Right cardiac atrium (tissue), 5 donors: ENCODE measurements around the gene METTL9. TPM values are rescaled to one million over a fixed set of nuclear protein-coding genes. Genes with fewer than 3 reads are reported as not detected.

Experiments
- ATAC-seq, 2 donors: fragments of 200-7000 bp; cut with Tn5 transposase; one replicate each; pipeline versions ENCODE4 v1.8.0 to v1.9.1; 2020; ENCODE audit warnings: moderate library complexity in 2 of 2, mild to moderate bottlenecking in 1 of 2
- DNase-seq, 3 donors: peaks; one replicate each; pipeline ENCODE4 v3.0.0-alpha.2; 2020
- H3K27ac ChIP-seq: one replicate; pipeline ENCODE4 v1.5.1; 2013; ENCODE audit warnings: mild to moderate bottlenecking, low read length, control low read depth, moderate library complexity
- H3K27me3 ChIP-seq: one replicate; pipeline ENCODE4 v1.6.1; 2013; ENCODE audit not compliant: control insufficient read depth, insufficient read depth
- H3K4me1 ChIP-seq: one replicate; pipeline ENCODE4 v1.6.1; 2013; ENCODE audit warnings: low read length; ENCODE audit not compliant: control insufficient read depth, insufficient read depth
- H3K4me3 ChIP-seq: one replicate; pipeline ENCODE4 v1.5.1; 2013; ENCODE audit warnings: low read length, control low read depth
- H3K9me3 ChIP-seq: one replicate; pipeline ENCODE4 v1.6.1; 2013; ENCODE audit warnings: low read length; ENCODE audit not compliant: control insufficient read depth
- WGBS: extraction: QIAGEN DNeasy Blood & Tissue Kit; methylation state at CpG from one replicate; pipeline ENCODE4 v1.1.7; 2013; 5-methylcytosine and 5-hydroxymethylcytosine counted together
- intact Hi-C, 4 donors: fragments of 100-400 bp; cut with DNase I; formaldehyde crosslinking; loops; one replicate each; pipeline versions ENCODE4 v1.11.0 to v1.14.0; 2022 to 2023
- polyA plus RNA-seq: library from polyadenylated mRNA; stranded (reverse); fragments of 200-250 nt; gene quantifications from one replicate; pipeline ENCODE4 v1.2.3, GENCODE V29; 2013
- total RNA-seq, 4 donors: library from RNA; stranded (reverse); fragmentation: NEBNext Ultra II Directional; extraction: Animal tissue kit (Norgen Biotek cat#: 25700); gene quantifications; one replicate each; pipeline ENCODE4 v1.2.1, GENCODE V29; 2021
- donor health status: healthy with polysubstance abuse.
- donor health status: DM: no; HTN: yes; CAD: no.
- donor health status: DM: no; HTN: no; CAD: no.
- donor health status: DM: no; HTN: yes; CAD: no; lungs with severe emphysema.
- donor health status: DM: yes; HTN: yes; CAD: no.

The METTL9 gene
- total and polyA plus RNA-seq, 5 donors, result 31.5 to 63.2 (median 59.5) TPM

- H3K9me3 ChIP-seq, result no peaks in the 10 kb centered on the region
- peaks cover 14% of the 10 kb centered on the region for H3K4me1 ChIP-seq
- DNase-seq (no peak), ATAC-seq (no peak)
- WGBS, result 71% methylated on average over 3 of the region's 3 CpGs
- no peak overlapping the region for H3K4me3 ChIP-seq
- no peak overlapping the region for H3K27ac ChIP-seq
- intact Hi-C loops, result no loop called here
- H3K27me3 ChIP-seq, result no peaks in the 10 kb centered on the region
Observed at GRCh38 chr16:21610006-21610544, 10.7 kb downstream of the METTL9 start.

- Histone ChIP-seq H3K9me3 (no peaks in the 10 kb centered on the region), H3K27ac (no peak overlapping the region), H3K27me3 (no peaks in the 10 kb centered on the region), H3K4me1 (peaks cover 12% of the 10 kb centered on the region), H3K4me3 (no peak overlapping the region)
- WGBS, result 82% methylated on average over 2 of the region's 2 CpGs
- DNase-seq (no peak), ATAC-seq (no peak)
- intact Hi-C loops, result no loop called here
Observed at GRCh38 chr16:21610766-21611165, 11.4 kb downstream of the METTL9 start.

GRCh38 chr16:21611198-21611555 is 11.8 kb downstream of the METTL9 start:
- whole genome bisulfite sequencing, result 43% methylated on average over 4 of the region's 4 CpGs
- intact Hi-C loops, result no loop called here
- peak in 1 of 2 donors; percentile 36 for ATAC-seq
- H3K4me3 ChIP-seq, result no peak overlapping the region
- peaks cover 12% of the 10 kb centered on the region for H3K4me1 ChIP-seq
- no peaks in the 10 kb centered on the region for H3K9me3 ChIP-seq
- H3K27ac ChIP-seq, result no peak overlapping the region
- DNase-seq, result no peak
- H3K27me3 ChIP-seq, result no peaks in the 10 kb centered on the region

GRCh38 chr16:21611556-21612384 is 12.4 kb downstream of the METTL9 start:
- Histone ChIP-seq H3K4me1 (peaks cover 12% of the 10 kb centered on the region), H3K27ac (no peak overlapping the region), H3K9me3 (no peaks in the 10 kb centered on the region), H3K4me3 (no peak overlapping the region), H3K27me3 (no peaks in the 10 kb centered on the region)
- 40% methylated on average over 7 of the region's 7 CpGs for WGBS
- ATAC-seq (peak; percentile 39 to 40), DNase-seq (no peak)
- intact Hi-C loops, result no loop called here

GRCh38 chr16:21613361-21613760 is 14.0 kb downstream of the METTL9 start:
- Histone ChIP-seq H3K4me1 (peaks cover 8% of the 10 kb centered on the region), H3K4me3 (no peak overlapping the region), H3K27ac (no peak overlapping the region), H3K9me3 (no peaks in the 10 kb centered on the region), H3K27me3 (no peaks in the 10 kb centered on the region)
- intact Hi-C loops, result no loop called here
- ATAC-seq (no peak), DNase-seq (no peak)
- WGBS, result 96% methylated on average over 4 of the region's 4 CpGs

- WGBS, result 89% methylated on average over 2 of the region's 2 CpGs
- intact Hi-C loops, result no loop called here
- no peak overlapping the region for H3K27ac ChIP-seq
- no peaks in the 10 kb centered on the region for H3K9me3 ChIP-seq
- ATAC-seq (no peak), DNase-seq (no peak)
- H3K4me3 ChIP-seq, result no peak overlapping the region
- H3K4me1 ChIP-seq, result peaks cover 7% of the 10 kb centered on the region
- no peaks in the 10 kb centered on the region for H3K27me3 ChIP-seq
Observed at GRCh38 chr16:21613781-21614180, 14.4 kb downstream of the METTL9 start.

GRCh38 chr16:21614896-21615295 is 15.5 kb downstream of the METTL9 start:
- H3K4me1 ChIP-seq, result peaks cover 5% of the 10 kb centered on the region
- WGBS, result 97% methylated on average over 3 of the region's 3 CpGs
- no peak for DNase-seq
- intact Hi-C loops, result no loop called here
- no peaks in the 10 kb centered on the region for H3K27me3 ChIP-seq
- no peak overlapping the region for H3K4me3 ChIP-seq
- H3K27ac ChIP-seq, result no peak overlapping the region
- ATAC-seq, result no peak
- no peaks in the 10 kb centered on the region for H3K9me3 ChIP-seq

GRCh38 chr16:21617607-21618006 is 18.2 kb downstream of the METTL9 start:
- 91% methylated on average over 3 of the region's 3 CpGs for WGBS
- peaks cover 2% of the 10 kb centered on the region for H3K4me1 ChIP-seq
- intact Hi-C loops, result no loop called here

GRCh38 chr16:21618281-21618680 is 18.9 kb downstream of the METTL9 start:
- 94% methylated on average over 5 of the region's 5 CpGs for WGBS
- DNase-seq (no peak), ATAC-seq (no peak)
- Histone ChIP-seq H3K27ac (no peak overlapping the region), H3K4me3 (no peak overlapping the region), H3K9me3 (no peaks in the 10 kb centered on the region), H3K4me1 (peaks cover under 1% of the 10 kb centered on the region), H3K27me3 (no peaks in the 10 kb centered on the region)
- intact Hi-C loops, result no loop called here

More at GRCh38 chr16:21617607-21618006, 18.2 kb downstream of the METTL9 start:
- no peak for ATAC-seq
- Histone ChIP-seq H3K27me3 (no peaks in the 10 kb centered on the region), H3K4me3 (no peak overlapping the region), H3K27ac (no peak overlapping the region), H3K9me3 (no peaks in the 10 kb centered on the region)
- no peak for DNase-seq

- Histone ChIP-seq H3K27me3 (no peaks in the 10 kb centered on the region), H3K27ac (no peak overlapping the region), H3K4me3 (no peak overlapping the region), H3K4me1 (no peaks in the 10 kb centered on the region), H3K9me3 (no peaks in the 10 kb centered on the region)
- DNase-seq (no peak), ATAC-seq (no peak)
- 77% methylated on average over 4 of the region's 4 CpGs for WGBS
- intact Hi-C loops, result no loop called here
Observed at GRCh38 chr16:21619765-21620425, 20.5 kb downstream of the METTL9 start.

GRCh38 chr16:21620592-21620991 is 21.2 kb downstream of the METTL9 start:
- DNase-seq (no peak), ATAC-seq (no peak)
- intact Hi-C loops, result no loop called here
- Histone ChIP-seq H3K27me3 (no peaks in the 10 kb centered on the region), H3K9me3 (no peaks in the 10 kb centered on the region), H3K27ac (no peak overlapping the region), H3K4me3 (no peak overlapping the region), H3K4me1 (no peaks in the 10 kb centered on the region)
